Caco-2 (cell line): ENCODE data around the gene PCDHGA4. TPM values are rescaled to one million over a fixed set of nuclear protein-coding genes. Genes with fewer than 3 reads are reported as not detected.
A peak's percentile ranks its signal among the peaks of the same experiment; 100 is the strongest.
"Not testable (repeated sequence)": the region's sequence is repeated elsewhere in the genome, so short reads cannot be mapped to it uniquely, and the experiment has no call there.

Experiments
- BruUV-seq: library from RNA; stranded (reverse); fragments of 400-500 nt; replicated peaks from 2 replicates; lab custom pipeline; 2021; lab: Mats Ljungman, UMichigan
- CTCF ChIA-PET: fragments of 300-600 bp; sonication (Branson Sonifier 250); formaldehyde crosslinking; loops from one replicate; lab custom pipeline; 2022; ENCODE audit warnings: antibody characterized with exemption; lab: Charles Lee
- POLR2A ChIA-PET: fragments of 300-600 bp; sonication (Branson Sonifier 250); formaldehyde crosslinking; loops from one replicate; lab custom pipeline; 2022; ENCODE audit warnings: antibody characterized with exemption; lab: Charles Lee
- DNase-seq, 2 experiments: peaks; one replicate each; pipeline versions ENCODE4 v3.0.0 to v3.0.0-alpha.2; 2020 to 2022
- H3K27me3 ChIP-seq: replicated peaks from 2 replicates; pipeline ENCODE4 v1.6.0; 2011; ENCODE audit warnings: low read length; ENCODE audit not compliant: control insufficient read depth, insufficient read depth
- H3K36me3 ChIP-seq: 2 replicates; pipeline ENCODE4 v1.5.1; 2011; ENCODE audit warnings: low read length; ENCODE audit not compliant: control insufficient read depth, insufficient read depth
- H3K4me1 ChIP-seq: fragments of 250-450 bp; sonication (Bioruptor Pico); 2 replicates; pipeline ENCODE4 v1.5.1; 2020; ENCODE audit warnings: mild to moderate bottlenecking
- H3K4me3 ChIP-seq: 2 replicates; pipeline ENCODE4 v1.5.1; 2011; ENCODE audit warnings: low read depth, mild to moderate bottlenecking, control low read depth, low read length
- H3K9me3 ChIP-seq: fragments of 250-450 bp; sonication (Bioruptor Pico); 2 replicates; pipeline ENCODE4 v1.5.1; 2020; ENCODE audit warnings: mild to moderate bottlenecking, moderate library complexity
- H3K27ac Mint-ChIP-seq: one replicate; pipeline ENCODE4 v1.8.0; 2022; ENCODE audit warnings: mixed read lengths; ENCODE audit not compliant: unreplicated experiment
- H3K27me3 Mint-ChIP-seq: one replicate; pipeline ENCODE4 v1.8.0; 2022; ENCODE audit warnings: mixed read lengths; ENCODE audit not compliant: insufficient read depth, unreplicated experiment
- H3K36me3 Mint-ChIP-seq: one replicate; pipeline ENCODE4 v1.8.0; 2022; ENCODE audit warnings: mild to moderate bottlenecking, mixed read lengths; ENCODE audit not compliant: insufficient read depth, unreplicated experiment
- H3K4me1 Mint-ChIP-seq: one replicate; pipeline ENCODE4 v1.8.0; 2022; ENCODE audit warnings: low read depth, mixed read lengths; ENCODE audit not compliant: unreplicated experiment
- H3K4me3 Mint-ChIP-seq: one replicate; pipeline ENCODE4 v1.8.0; 2022; ENCODE audit warnings: mild to moderate bottlenecking, moderate library complexity, mixed read lengths; ENCODE audit not compliant: unreplicated experiment
- H3K9me3 Mint-ChIP-seq: one replicate; pipeline ENCODE4 v1.8.0; 2022; ENCODE audit warnings: mixed read lengths; ENCODE audit not compliant: unreplicated experiment
- CTCF ChIP-seq, 2 experiments: fragments of 200-600 bp in 1 of 2; IDR thresholded peaks; 1 replicate in 1 of 2; 2 replicates in 1 of 2; pipeline versions ENCODE4 v1.5.1 to v1.8.0; 2011 to 2022; ENCODE audit warnings: antibody characterized with exemption in 1 of 2, control low read depth in 1 of 2, inconsistent platforms in 1 of 2, low read depth in 1 of 2, low read length in 1 of 2, mild to moderate bottlenecking in 1 of 2, moderate library complexity in 1 of 2; ENCODE audit not compliant: insufficient read depth in 1 of 2, severe bottlenecking in 1 of 2, unreplicated experiment in 1 of 2
- intact Hi-C: fragments of 100-400 bp; cut with micrococcal nuclease; formaldehyde crosslinking; loops from one replicate; pipeline ENCODE4 v1.10.0; 2022; ENCODE audit not compliant: unreplicated experiment
- total RNA-seq: library from RNA; stranded (reverse); gene quantifications from 2 replicates; pipeline ENCODE4 v1.2.3, GENCODE V29; 2022

PCDHGA4 gene
- total RNA-seq, 1 experiment from 2014 or later = 0.54 TPM

- Mint-ChIP-seq H3K36me3 (no peaks in the 10 kb centered on the region), H3K4me1 (no peaks in the 10 kb centered on the region), H3K9me3 (no peaks in the 10 kb centered on the region), H3K27me3 (no peaks in the 10 kb centered on the region), H3K27ac (no peak within 1 kb of the TSS), H3K4me3 (no peak within 1 kb of the TSS)
- H3K27me3 ChIP-seq = no peaks in the 10 kb centered on the region
- ChIA-PET POLR2A (no interaction called here), CTCF (interaction anchor here (0.7 kb wide), 1 partner anchor 190 kb away, joined by 3 read pairs; no protein-coding TSS in a partner anchor)
- intact Hi-C loops = no loop called here
- no peaks in the 10 kb centered on the region for H3K36me3 ChIP-seq
- BruUV-seq = no TSS peak
- peak; percentile 29 for TF ChIP-seq CTCF (IDR thresholded peaks at IDR 0.05; ENCODE audit: insufficient read depth in 1 of 2, low read depth in 1 of 2, low read length in 1 of 2, severe bottlenecking in 1 of 2, unreplicated experiment in 1 of 2)
- no peaks in the 10 kb centered on the region; the same call in 1 of the 2 replicates for H3K9me3 ChIP-seq
- H3K4me1 ChIP-seq = no peaks in the 10 kb centered on the region
- H3K4me3 ChIP-seq = no peak within 1 kb of the TSS
- peak in 1 of 2 experiments; percentile 18 for DNase-seq
These were observed 19.0 kb downstream of the PCDHGA4 start, which contains the start of gene PCDHGA6 for GRCh38 chr5:141373673-141374317. TSS of gene PCDHGA6 (plus strand) at chr5:141373891. CDS start at chr5:141374084, 193 bp downstream.

GRCh38 chr5:141374627-141375026 is 19.8 kb downstream of the PCDHGA4 start:
- ChIA-PET CTCF (no interaction called here), POLR2A (no interaction called here)
- H3K36me3 Mint-ChIP-seq = no peaks in the 10 kb centered on the region
- Histone ChIP-seq H3K9me3 (no peaks in the 10 kb centered on the region; the same call in 1 of the 2 replicates), H3K4me1 (no peaks in the 10 kb centered on the region), H3K27me3 (no peaks in the 10 kb centered on the region), H3K36me3 (no peaks in the 10 kb centered on the region), H3K4me3 (no peak overlapping the region)
- no peaks in the 10 kb centered on the region for H3K27me3 Mint-ChIP-seq
- no peaks in the 10 kb centered on the region for H3K4me1 Mint-ChIP-seq
- H3K4me3 Mint-ChIP-seq = no peak overlapping the region
- H3K9me3 Mint-ChIP-seq = no peaks in the 10 kb centered on the region
- no peak overlapping the region for H3K27ac Mint-ChIP-seq
- no TSS peak for BruUV-seq
- TF ChIP-seq CTCF (IDR thresholded peaks at IDR 0.05; ENCODE audit: insufficient read depth in 1 of 2, low read depth in 1 of 2, low read length in 1 of 2, severe bottlenecking in 1 of 2, unreplicated experiment in 1 of 2) = no peak
- intact Hi-C loops = no loop called here
- no peak for DNase-seq

GRCh38 chr5:141375444-141376155 is 20.8 kb downstream of the PCDHGA4 start:
- H3K4me1 ChIP-seq, H3K9me3 ChIP-seq, H3K27me3 ChIP-seq, CTCF ChIA-PET, H3K36me3 Mint-ChIP-seq, H3K4me1 Mint-ChIP-seq, H3K27me3 Mint-ChIP-seq, H3K9me3 Mint-ChIP-seq, H3K4me3 ChIP-seq, POLR2A ChIA-PET, BruUV-seq, intact Hi-C loops, H3K4me3 Mint-ChIP-seq, H3K36me3 ChIP-seq, DNase-seq, H3K27ac Mint-ChIP-seq: not testable (repeated sequence)
